Measurements from ENCODE around the gene PDE7B. TPM values are rescaled to one million over a fixed set of nuclear protein-coding genes. Genes with fewer than 3 reads are reported as not detected.

PDE7B gene
- total RNA-seq, 1 donor from 2014 or later, result 0.05 TPM

DNA sequence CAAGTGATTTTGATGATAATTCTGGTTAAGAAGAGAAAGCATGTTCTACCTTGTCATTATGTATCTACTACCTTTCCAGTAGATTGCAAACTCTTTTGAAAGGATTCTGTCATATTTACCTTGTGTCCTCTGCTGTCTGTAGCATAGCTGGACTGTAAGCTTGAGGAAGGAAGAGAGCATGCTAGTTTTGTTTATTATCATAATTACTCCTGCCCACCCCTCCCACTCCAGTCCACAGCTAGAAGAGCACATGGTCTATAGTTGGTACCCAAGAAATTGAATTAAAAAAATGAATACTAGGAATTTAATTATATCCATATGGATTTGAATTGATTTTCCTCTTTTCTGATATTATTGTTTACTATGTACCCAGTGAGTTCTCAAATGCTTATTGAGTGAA lies 40.2 kb downstream of the PDE7B start:
- Mint-ChIP-seq H3K4me1 (ENCODE audit: low read depth) (no peaks in the 10 kb centered on the region), H3K27ac (ENCODE audit: unreplicated experiment) (no peak overlapping the region), H3K27me3 (ENCODE audit: low read depth) (no peaks in the 10 kb centered on the region), H3K36me3 (ENCODE audit: low read depth) (no peaks in the 10 kb centered on the region), H3K9me3 (ENCODE audit: low read depth) (no peaks in the 10 kb centered on the region), H3K4me3 (ENCODE audit: unreplicated experiment) (no peak overlapping the region)
- DNase-seq (ENCODE audit: low spot score), result no peak
- TF ChIP-seq, protein P1, sequence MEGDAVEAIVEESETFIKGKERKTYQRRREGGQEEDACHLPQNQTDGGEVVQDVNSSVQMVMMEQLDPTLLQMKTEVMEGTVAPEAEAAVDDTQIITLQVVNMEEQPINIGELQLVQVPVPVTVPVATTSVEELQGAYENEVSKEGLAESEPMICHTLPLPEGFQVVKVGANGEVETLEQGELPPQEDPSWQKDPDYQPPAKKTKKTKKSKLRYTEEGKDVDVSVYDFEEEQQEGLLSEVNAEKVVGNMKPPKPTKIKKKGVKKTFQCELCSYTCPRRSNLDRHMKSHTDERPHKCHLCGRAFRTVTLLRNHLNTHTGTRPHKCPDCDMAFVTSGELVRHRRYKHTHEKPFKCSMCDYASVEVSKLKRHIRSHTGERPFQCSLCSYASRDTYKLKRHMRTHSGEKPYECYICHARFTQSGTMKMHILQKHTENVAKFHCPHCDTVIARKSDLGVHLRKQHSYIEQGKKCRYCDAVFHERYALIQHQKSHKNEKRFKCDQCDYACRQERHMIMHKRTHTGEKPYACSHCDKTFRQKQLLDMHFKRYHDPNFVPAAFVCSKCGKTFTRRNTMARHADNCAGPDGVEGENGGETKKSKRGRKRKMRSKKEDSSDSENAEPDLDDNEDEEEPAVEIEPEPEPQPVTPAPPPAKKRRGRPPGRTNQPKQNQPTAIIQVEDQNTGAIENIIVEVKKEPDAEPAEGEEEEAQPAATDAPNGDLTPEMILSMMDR (IDR thresholded peaks at IDR 0.05), result no peak

DNA sequence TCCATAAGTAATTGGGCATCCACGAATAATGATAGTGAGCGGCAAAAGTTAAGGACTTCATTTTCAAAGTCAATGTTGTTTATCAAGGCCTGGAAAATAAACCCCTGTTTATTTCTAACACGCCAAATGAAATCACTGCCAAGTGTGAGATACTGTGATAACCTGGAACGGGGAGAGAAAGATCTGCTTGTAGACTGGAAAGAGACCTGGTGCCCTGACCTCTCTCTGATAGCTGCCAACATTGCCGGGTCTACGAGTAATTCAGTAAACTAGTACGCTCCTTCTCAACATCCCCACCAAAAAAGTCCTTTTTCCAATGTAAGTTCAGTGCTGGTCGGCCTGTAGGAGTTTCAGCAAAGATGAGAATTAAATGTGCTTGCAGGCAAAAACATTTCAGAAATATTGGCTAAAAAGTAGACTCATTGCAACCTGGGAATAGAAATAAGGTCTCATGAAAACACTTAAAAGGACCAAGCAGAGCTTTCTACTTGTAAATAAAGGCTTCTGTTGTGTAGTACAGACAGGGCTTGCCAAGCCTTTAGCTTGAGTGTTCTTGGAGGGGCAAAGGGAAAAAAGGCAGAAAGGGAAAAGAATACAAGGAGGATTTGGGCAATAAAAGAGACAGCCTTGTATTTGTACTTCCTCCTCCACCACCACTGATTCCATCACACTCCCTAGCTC lies 43.9 kb downstream of the PDE7B start:
- H3K4me1 Mint-ChIP-seq (ENCODE audit: low read depth), result no peaks in the 10 kb centered on the region
- H3K27me3 Mint-ChIP-seq (ENCODE audit: low read depth), result no peaks in the 10 kb centered on the region
- H3K36me3 Mint-ChIP-seq (ENCODE audit: low read depth), result no peaks in the 10 kb centered on the region
- H3K4me3 Mint-ChIP-seq (ENCODE audit: unreplicated experiment), result no peak overlapping the region
- DNase-seq (ENCODE audit: low spot score), result no peak
- no peaks in the 10 kb centered on the region for H3K9me3 Mint-ChIP-seq (ENCODE audit: low read depth)
- H3K27ac Mint-ChIP-seq (ENCODE audit: unreplicated experiment), result no peak overlapping the region
- TF ChIP-seq, protein P1 (IDR thresholded peaks at IDR 0.05), result no peak

DNA sequence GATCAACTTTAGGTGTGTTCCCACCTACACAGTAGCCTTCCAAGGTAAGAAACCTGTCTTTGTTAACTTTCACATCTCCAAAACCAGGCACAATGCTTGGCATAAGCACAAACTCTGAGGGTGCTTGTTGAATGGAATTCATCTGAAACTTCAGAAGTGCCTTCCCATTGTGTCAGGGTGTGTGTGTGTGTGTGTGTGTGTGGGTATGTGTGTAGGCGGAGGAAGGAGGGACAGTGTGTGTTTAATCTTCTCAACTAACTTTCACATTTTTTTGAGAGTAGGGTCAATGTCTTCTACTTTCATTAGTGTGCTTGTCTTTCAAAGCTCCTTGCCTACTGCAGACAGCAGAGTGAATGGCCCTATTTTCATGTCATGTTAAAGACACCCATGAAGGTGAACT lies 45.6 kb downstream of the PDE7B start:
- no peaks in the 10 kb centered on the region for H3K36me3 Mint-ChIP-seq (ENCODE audit: low read depth)
- TF ChIP-seq, protein P1 (IDR thresholded peaks at IDR 0.05), result no peak
- no peak overlapping the region for H3K27ac Mint-ChIP-seq (ENCODE audit: unreplicated experiment)
- no peak overlapping the region for H3K4me3 Mint-ChIP-seq (ENCODE audit: unreplicated experiment)
- H3K9me3 Mint-ChIP-seq (ENCODE audit: low read depth), result no peaks in the 10 kb centered on the region
- peaks cover 3% of the 10 kb centered on the region for H3K4me1 Mint-ChIP-seq (ENCODE audit: low read depth)
- H3K27me3 Mint-ChIP-seq (ENCODE audit: low read depth), result no peaks in the 10 kb centered on the region
- no peak for DNase-seq (ENCODE audit: low spot score)

DNA sequence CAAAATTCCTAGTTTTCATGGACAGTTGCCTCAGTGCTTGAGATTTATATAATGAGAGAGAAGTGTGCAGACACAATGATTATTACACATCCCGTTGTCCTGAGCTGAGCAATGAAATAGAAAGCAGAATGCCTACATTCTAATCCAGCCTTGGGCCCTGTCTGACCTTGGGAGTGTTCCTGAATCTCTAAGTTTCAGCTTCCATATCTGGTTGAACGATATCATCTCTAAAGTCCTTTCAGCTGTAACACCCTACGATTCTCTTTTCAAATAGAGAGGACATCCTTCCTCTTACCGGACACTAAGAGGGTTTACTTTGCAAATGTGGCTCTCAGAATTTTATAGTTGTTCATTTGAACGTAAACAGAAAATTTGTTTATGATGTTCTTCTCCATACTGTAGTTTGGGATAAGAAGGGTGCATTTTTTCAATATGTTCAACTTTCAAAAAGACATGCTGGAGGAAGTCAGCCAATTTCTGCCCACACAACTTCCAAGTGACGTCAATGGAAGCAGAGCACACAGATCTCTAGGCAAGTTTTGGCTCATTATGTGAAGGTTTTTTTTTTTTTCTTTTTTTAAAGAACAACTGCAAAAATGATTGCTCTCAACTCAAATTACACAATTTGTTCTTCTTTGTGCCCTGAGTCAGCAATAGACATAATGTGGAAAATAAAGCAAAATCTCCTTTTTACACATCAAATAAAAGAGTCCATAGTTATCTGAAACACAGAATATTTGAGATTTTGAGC lies 50.4 kb downstream of the PDE7B start:
- DNase-seq (ENCODE audit: low spot score), result no peak
- no peak overlapping the region for H3K4me3 Mint-ChIP-seq (ENCODE audit: unreplicated experiment)
- no peak overlapping the region for H3K27ac Mint-ChIP-seq (ENCODE audit: unreplicated experiment)
- TF ChIP-seq, protein P1 (IDR thresholded peaks at IDR 0.05), result no peak
- peaks cover 12% of the 10 kb centered on the region for H3K4me1 Mint-ChIP-seq (ENCODE audit: low read depth)
- H3K27me3 Mint-ChIP-seq (ENCODE audit: low read depth), result no peaks in the 10 kb centered on the region
- H3K36me3 Mint-ChIP-seq (ENCODE audit: low read depth), result no peaks in the 10 kb centered on the region
- H3K9me3 Mint-ChIP-seq (ENCODE audit: low read depth), result no peaks in the 10 kb centered on the region

DNA sequence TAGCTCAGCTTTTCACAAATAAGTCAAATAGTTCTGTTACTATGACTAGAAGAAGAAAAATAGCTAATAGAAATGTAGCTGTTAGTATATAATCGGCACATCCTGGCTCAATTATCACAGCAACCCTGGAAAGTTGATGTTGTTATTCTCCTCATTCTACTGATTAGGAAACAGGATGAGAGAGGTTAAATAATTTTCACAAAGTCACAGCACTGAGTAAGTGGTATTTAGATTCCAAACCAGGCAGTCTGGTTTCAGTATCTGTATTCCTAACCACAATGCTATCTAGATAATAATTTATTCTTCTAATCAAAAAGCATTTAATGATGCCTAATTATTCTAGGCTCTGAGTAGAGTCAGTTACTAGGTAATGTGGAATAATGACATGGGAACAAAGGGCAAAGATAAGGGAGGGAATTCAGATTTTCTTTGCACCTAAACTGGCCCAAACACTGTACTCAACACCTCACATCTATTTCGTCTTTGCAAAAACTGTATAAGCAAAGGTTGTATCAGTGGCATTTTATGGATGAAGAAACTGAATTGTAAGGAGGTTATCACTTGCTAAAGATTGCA lies 51.3 kb downstream of the PDE7B start:
- no peaks in the 10 kb centered on the region for H3K9me3 Mint-ChIP-seq (ENCODE audit: low read depth)
- H3K4me1 Mint-ChIP-seq (ENCODE audit: low read depth), result peaks cover 17% of the 10 kb centered on the region
- no peak for DNase-seq (ENCODE audit: low spot score)
- TF ChIP-seq, protein P1 (IDR thresholded peaks at IDR 0.05), result no peak
- H3K4me3 Mint-ChIP-seq (ENCODE audit: unreplicated experiment), result no peak overlapping the region
- no peaks in the 10 kb centered on the region for H3K36me3 Mint-ChIP-seq (ENCODE audit: low read depth)
- no peak overlapping the region for H3K27ac Mint-ChIP-seq (ENCODE audit: unreplicated experiment)
- H3K27me3 Mint-ChIP-seq (ENCODE audit: low read depth), result no peaks in the 10 kb centered on the region
